Stimulated activated CD4-positive, alpha-beta T cell treated with anti-CD3 and anti-CD28 coated beads, Interleukin-1b, Interleukin-23, amount 100 ng/mL, for 24 hours (primary cell): Measurements from ENCODE around the gene RBMS3.
"Not testable (repeated sequence)": the region's sequence is repeated elsewhere in the genome, so short reads cannot be mapped to it uniquely, and the experiment has no call there.

ENCODE experiments used
- DNase-seq, 4 experiments: peaks; one replicate each; pipeline ENCODE4 v3.0.0-alpha.2; 2020; ENCODE audit warnings: low read depth in 4 of 4, low spot score in 1 of 4

Gene RBMS3

GRCh38 chr3:29515451-29515850 lies 234.6 kb downstream of the RBMS3 start:
- DNase-seq, result no peak

GRCh38 chr3:29516164-29516563 lies 235.3 kb downstream of the RBMS3 start:
- no peak for DNase-seq

GRCh38 chr3:29520764-29521163 lies 239.9 kb downstream of the RBMS3 start:
- no peak for DNase-seq

GRCh38 chr3:29521293-29521692 lies 240.4 kb downstream of the RBMS3 start:
- no peak for DNase-seq

- DNase-seq, result no peak
Observed at GRCh38 chr3:29521751-29522150, 240.9 kb downstream of the RBMS3 start.

GRCh38 chr3:29524433-29524832 lies 243.6 kb downstream of the RBMS3 start:
- not testable (repeated sequence) for DNase-seq

- no peak for DNase-seq
Observed at GRCh38 chr3:29525254-29525881, 244.5 kb downstream of the RBMS3 start.

- no peak for DNase-seq
Observed at GRCh38 chr3:29527246-29527645, 246.4 kb downstream of the RBMS3 start.

GRCh38 chr3:29531644-29532043 lies 250.8 kb downstream of the RBMS3 start:
- DNase-seq, result no peak

- DNase-seq, result no peak
Observed at GRCh38 chr3:29532473-29532872, 251.6 kb downstream of the RBMS3 start.

- DNase-seq, result no peak
Observed at GRCh38 chr3:29534006-29534405, 253.1 kb downstream of the RBMS3 start.

- no peak for DNase-seq
Observed at GRCh38 chr3:29536016-29536758, 255.3 kb downstream of the RBMS3 start.

GRCh38 chr3:29537889-29538609 lies 257.2 kb downstream of the RBMS3 start:
- no peak for DNase-seq

GRCh38 chr3:29538610-29538958 lies 257.7 kb downstream of the RBMS3 start:
- no peak for DNase-seq

- DNase-seq, result no peak
Observed at GRCh38 chr3:29540544-29540943, 259.7 kb downstream of the RBMS3 start.

GRCh38 chr3:29544701-29545363 lies 264.0 kb downstream of the RBMS3 start:
- DNase-seq, result no peak

- DNase-seq, result no peak
Observed at GRCh38 chr3:29545615-29546014, 264.7 kb downstream of the RBMS3 start.

- no peak for DNase-seq
Observed at GRCh38 chr3:29552051-29552450, 271.2 kb downstream of the RBMS3 start.

- no peak for DNase-seq
Observed at GRCh38 chr3:29554566-29554965, 273.7 kb downstream of the RBMS3 start.

- no peak for DNase-seq
Observed at GRCh38 chr3:29555590-29555989, 274.7 kb downstream of the RBMS3 start.

GRCh38 chr3:29557186-29557585 lies 276.3 kb downstream of the RBMS3 start:
- no peak for DNase-seq

GRCh38 chr3:29557825-29558224 lies 277.0 kb downstream of the RBMS3 start:
- DNase-seq, result no peak
